CD8-positive, alpha-beta memory T cell (primary cell): ENCODE measurements around the gene GAL3ST2. TPM values are rescaled to one million over a fixed set of nuclear protein-coding genes. Genes with fewer than 3 reads are reported as not detected.

ENCODE experiments used
- CTCF ChIA-PET: fragments of 350-600 bp; sonication (Branson Sonifier 250); formaldehyde crosslinking; loops from one replicate; lab custom pipeline; 2021; ENCODE audit warnings: antibody characterized with exemption; lab: Charles Lee
- POLR2A ChIA-PET: fragments of 350-600 bp; sonication (Branson Sonifier 250); formaldehyde crosslinking; loops from one replicate; lab custom pipeline; 2021; ENCODE audit warnings: antibody characterized with exemption; lab: Charles Lee
- DNase-seq, 5 donors: peaks; one replicate each; pipeline versions ENCODE4 v3.0.0 to v3.0.0-alpha.2; 2020 to 2022; ENCODE audit warnings: mixed read lengths in 1 of 5
- H3K27ac ChIP-seq: one replicate; pipeline ENCODE4 v1.7.0; 2013; ENCODE audit warnings: low read depth, mild to moderate bottlenecking, low read length, moderate library complexity
- H3K27me3 ChIP-seq: 2 replicates; pipeline ENCODE4 v1.7.0; 2013; ENCODE audit warnings: low read length, mild to moderate bottlenecking; ENCODE audit not compliant: insufficient read depth, poor library complexity, severe bottlenecking
- H3K36me3 ChIP-seq: 2 replicates; pipeline ENCODE4 v1.7.0; 2013; ENCODE audit warnings: mild to moderate bottlenecking, low read length, moderate library complexity; ENCODE audit not compliant: insufficient read depth
- H3K4me1 ChIP-seq: 2 replicates; pipeline ENCODE4 v1.7.0; 2013; ENCODE audit warnings: mild to moderate bottlenecking, low read length, moderate library complexity; ENCODE audit not compliant: insufficient read depth
- H3K4me3 ChIP-seq: 2 replicates; pipeline ENCODE4 v1.7.0; 2013; ENCODE audit warnings: mild to moderate bottlenecking, low read length
- H3K9me3 ChIP-seq: 2 replicates; pipeline ENCODE4 v1.7.0; 2013; ENCODE audit warnings: mild to moderate bottlenecking, low read length
- H3K27ac Mint-ChIP-seq, 8 donors: one replicate each; pipeline ENCODE4 v1.8.0; 2020 to 2021; ENCODE audit warnings: mixed read lengths in 8 of 8, mild to moderate bottlenecking in 6 of 8, inconsistent platforms in 3 of 8, moderate library complexity in 3 of 8
- H3K27me3 Mint-ChIP-seq, 2 donors: one replicate each; pipeline ENCODE4 v1.8.0; 2020 to 2021; ENCODE audit warnings: mixed read lengths in 2 of 2, mild to moderate bottlenecking in 1 of 2, moderate library complexity in 1 of 2
- H3K36me3 Mint-ChIP-seq, 3 donors: one replicate each; pipeline ENCODE4 v1.8.0; 2020 to 2021; ENCODE audit warnings: mixed read lengths in 3 of 3, inconsistent platforms in 1 of 3, mild to moderate bottlenecking in 1 of 3
- H3K4me1 Mint-ChIP-seq, 3 donors: one replicate each; pipeline ENCODE4 v1.8.0; 2020 to 2021; ENCODE audit warnings: mixed read lengths in 3 of 3, inconsistent platforms in 1 of 3, mild to moderate bottlenecking in 1 of 3
- H3K4me3 Mint-ChIP-seq, 7 donors: one replicate each; pipeline ENCODE4 v1.8.0; 2020 to 2021; ENCODE audit warnings: mixed read lengths in 7 of 7, mild to moderate bottlenecking in 6 of 7, moderate library complexity in 4 of 7, inconsistent platforms in 2 of 7
- H3K9me3 Mint-ChIP-seq, 5 donors: one replicate each; pipeline ENCODE4 v1.8.0; 2020 to 2022; ENCODE audit warnings: mixed read lengths in 5 of 5, mild to moderate bottlenecking in 3 of 5, moderate library complexity in 2 of 5, inconsistent platforms in 1 of 5
- polyA plus RNA-seq: library from polyadenylated mRNA; unstranded; fragments of 300-500 nt; fragmentation: Illumina TruSeq; gene quantifications from one replicate; pipeline ENCODE4 v1.2.3, GENCODE V29; 2021
- total RNA-seq, 2 experiments: library from RNA; stranded (reverse); gene quantifications; one replicate each; pipeline ENCODE4 v1.2.3, GENCODE V29; 2021

Gene GAL3ST2
- total and polyA plus RNA-seq, 3 experiments from 2014 or later: 0.16 TPM; not detected in 2

- peaks cover 9% of the 10 kb centered on the region for H3K4me1 ChIP-seq
- H3K36me3 ChIP-seq: no peaks in the 10 kb centered on the region
- no peak for DNase-seq
- H3K4me3 Mint-ChIP-seq: peak overlapping the region in 5 of 7 donors; percentile 62 to 84 (median 71)
- CTCF ChIA-PET: interaction anchor here (0.8 to 5.5 kb wide), 10 partner anchors 9 to 584 kb away, joined by 3 to 30 read pairs (median 5); partner anchors contain the start of genes ING5 and PPP1R7
- no peak overlapping the region for H3K27ac ChIP-seq
- POLR2A ChIA-PET: interaction anchor here (0.6 to 3.2 kb wide), 5 partner anchors 18 to 145 kb away, joined by 3 to 24 read pairs (median 3); partner anchors contain the start of gene ING5
- H3K27ac Mint-ChIP-seq: peak overlapping the region in 3 of 8 donors; percentile 58 to 83 (median 82)
- H3K27me3 ChIP-seq: no peaks in the 10 kb centered on the region
- no peaks in the 10 kb centered on the region for H3K9me3 ChIP-seq
- H3K4me1 Mint-ChIP-seq: peaks cover 27 to 57% (median 29%) of the 10 kb centered on the region in 3 donors
- H3K9me3 Mint-ChIP-seq: no peaks in the 10 kb centered on the region
- peak overlapping the region; percentile 44 for H3K4me3 ChIP-seq
- H3K36me3 Mint-ChIP-seq: peaks cover 0 to 9% (median 0%) of the 10 kb centered on the region in 3 donors
- no peaks in the 10 kb centered on the region for H3K27me3 Mint-ChIP-seq
These were observed 42.5 kb upstream of the GAL3ST2 start for GRCh38 chr2:241734208-241734466.

- CTCF ChIA-PET: interaction anchor here (1.1 to 5.5 kb wide), 8 partner anchors 9 to 584 kb away, joined by 3 to 30 read pairs (median 10); partner anchors contain the start of genes ING5 and PPP1R7
These were observed 42.0 kb upstream of the GAL3ST2 start, which contains the start of gene D2HGDH for GRCh38 chr2:241734467-241735208. D2HGDH (plus strand) TSS chr2:241734630; CDS start chr2:241735225, 595 bp downstream.

GRCh38 chr2:241736111-241736510, 40.5 kb upstream of the GAL3ST2 start:
- Mint-ChIP-seq H3K4me1 (peaks cover 37 to 66% (median 43%) of the 10 kb centered on the region in 3 donors), H3K9me3 (no peaks in the 10 kb centered on the region), H3K27ac (peak overlapping the region in 7 of 8 donors; percentile 0 to 87 (median 76)), H3K27me3 (no peaks in the 10 kb centered on the region), H3K4me3 (peak overlapping the region; percentile 80 to 92 (median 85)), H3K36me3 (peaks cover 0 to 9% (median 0%) of the 10 kb centered on the region in 3 donors)
- Histone ChIP-seq H3K4me1 (peaks cover 26% of the 10 kb centered on the region), H3K36me3 (no peaks in the 10 kb centered on the region), H3K4me3 (no peak overlapping the region), H3K27me3 (no peaks in the 10 kb centered on the region), H3K27ac (no peak overlapping the region), H3K9me3 (no peaks in the 10 kb centered on the region)
- no peak for DNase-seq
- ChIA-PET POLR2A (interaction anchor here (3.2 kb wide), 1 partner anchor 27 kb away, joined by 22 read pairs; no protein-coding TSS in a partner anchor), CTCF (interaction anchor here (0.9 to 5.5 kb wide), 4 partner anchors 27 to 142 kb away, joined by 3 to 30 read pairs (median 3); partner anchors contain the start of gene ING5)

More at GRCh38 chr2:241734467-241735208, 42.0 kb upstream of the GAL3ST2 start, which contains the start of gene D2HGDH:
- Mint-ChIP-seq H3K4me1 (peaks cover 29 to 62% (median 33%) of the 10 kb centered on the region in 3 donors), H3K36me3 (peaks cover 0 to 9% (median 0%) of the 10 kb centered on the region in 3 donors), H3K27ac (peak within 1 kb of the TSS; percentile 56 to 95 (median 78)), H3K9me3 (no peaks in the 10 kb centered on the region), H3K27me3 (no peaks in the 10 kb centered on the region), H3K4me3 (peak within 1 kb of the TSS; percentile 80 to 92 (median 85))
- Histone ChIP-seq H3K4me3 (peak within 1 kb of the TSS; percentile 69), H3K27ac (peak within 1 kb of the TSS; percentile 74), H3K9me3 (no peaks in the 10 kb centered on the region), H3K4me1 (peaks cover 12% of the 10 kb centered on the region), H3K36me3 (no peaks in the 10 kb centered on the region), H3K27me3 (no peaks in the 10 kb centered on the region)
- POLR2A ChIA-PET: interaction anchor here (0.6 to 3.2 kb wide), 4 partner anchors 28 to 110 kb away, joined by 3 to 24 read pairs (median 13); partner anchors contain the start of gene ING5
- DNase-seq: peak; percentile 90 to 95 (median 93)

- H3K27ac Mint-ChIP-seq: peak overlapping the region in 3 of 8 donors; percentile 38 to 87 (median 81)
- no peaks in the 10 kb centered on the region for H3K9me3 Mint-ChIP-seq
- no peaks in the 10 kb centered on the region for H3K36me3 ChIP-seq
- no peak for DNase-seq
- H3K27ac ChIP-seq: no peak overlapping the region
- ChIA-PET CTCF (no interaction called here), POLR2A (no interaction called here)
- H3K4me1 ChIP-seq: peaks cover 35% of the 10 kb centered on the region
- H3K9me3 ChIP-seq: no peaks in the 10 kb centered on the region
- peaks cover 33 to 57% (median 38%) of the 10 kb centered on the region in 3 donors for H3K4me1 Mint-ChIP-seq
- H3K4me3 ChIP-seq: no peak overlapping the region
- H3K27me3 Mint-ChIP-seq: no peaks in the 10 kb centered on the region
- H3K36me3 Mint-ChIP-seq: peaks cover 0 to 9% (median 0%) of the 10 kb centered on the region in 3 donors
- H3K4me3 Mint-ChIP-seq: peak overlapping the region in 3 of 7 donors; percentile 7 to 92 (median 59)
- H3K27me3 ChIP-seq: no peaks in the 10 kb centered on the region
These were observed 38.5 kb upstream of the GAL3ST2 start for GRCh38 chr2:241738040-241738686.

- no peak overlapping the region for H3K4me3 ChIP-seq
These were observed 37.4 kb upstream of the GAL3ST2 start for GRCh38 chr2:241739177-241739576.

GRCh38 chr2:241739651-241740050, 37.0 kb upstream of the GAL3ST2 start:
- CTCF ChIA-PET: interaction anchor here (1.0 to 1.5 kb wide), 5 partner anchors 24 to 139 kb away, joined by 3 to 7 read pairs (median 3); partner anchors contain the start of gene ING5
- peaks cover 33 to 50% (median 38%) of the 10 kb centered on the region in 3 donors for H3K4me1 Mint-ChIP-seq
- H3K27me3 ChIP-seq: no peaks in the 10 kb centered on the region

More at GRCh38 chr2:241739177-241739576, 37.4 kb upstream of the GAL3ST2 start:
- POLR2A ChIA-PET: interaction anchor here (2.5 kb wide), 1 partner anchor 24 kb away, joined by 11 read pairs; no protein-coding TSS in a partner anchor
- H3K4me3 Mint-ChIP-seq: peak overlapping the region in 2 of 7 donors; percentile 45 to 78
- Histone ChIP-seq H3K9me3 (no peaks in the 10 kb centered on the region), H3K36me3 (no peaks in the 10 kb centered on the region), H3K27me3 (no peaks in the 10 kb centered on the region), H3K4me1 (peaks cover 27% of the 10 kb centered on the region), H3K27ac (no peak overlapping the region)
- peaks cover 33 to 50% (median 38%) of the 10 kb centered on the region in 3 donors for H3K4me1 Mint-ChIP-seq
- H3K9me3 Mint-ChIP-seq: no peaks in the 10 kb centered on the region
- CTCF ChIA-PET: interaction anchor here (1.5 kb wide), 1 partner anchor 139 kb away, joined by 7 read pairs; no protein-coding TSS in a partner anchor
- DNase-seq: no peak
- peaks cover 0 to 19% (median 0%) of the 10 kb centered on the region in 3 donors for H3K36me3 Mint-ChIP-seq
- H3K27me3 Mint-ChIP-seq: no peaks in the 10 kb centered on the region
- peak overlapping the region in 3 of 8 donors; percentile 27 to 87 (median 32) for H3K27ac Mint-ChIP-seq

GRCh38 chr2:241741016-241741415, 35.6 kb upstream of the GAL3ST2 start:
- H3K9me3 Mint-ChIP-seq: no peaks in the 10 kb centered on the region

More at GRCh38 chr2:241739651-241740050, 37.0 kb upstream of the GAL3ST2 start:
- no peak overlapping the region for H3K4me3 ChIP-seq
- Mint-ChIP-seq H3K36me3 (peaks cover 0 to 22% (median 0%) of the 10 kb centered on the region in 3 donors), H3K9me3 (no peaks in the 10 kb centered on the region), H3K27ac (peak overlapping the region in 7 of 8 donors; percentile 28 to 97 (median 76)), H3K27me3 (no peaks in the 10 kb centered on the region), H3K4me3 (peak overlapping the region in 6 of 7 donors; percentile 33 to 78 (median 42))
- no peaks in the 10 kb centered on the region for H3K36me3 ChIP-seq
- peaks cover 26% of the 10 kb centered on the region for H3K4me1 ChIP-seq
- H3K9me3 ChIP-seq: no peaks in the 10 kb centered on the region
- POLR2A ChIA-PET: interaction anchor here (1.0 to 2.5 kb wide), 2 partner anchors 23 to 140 kb away, joined by 3 to 11 read pairs; no protein-coding TSS in a partner anchor
- no peak for DNase-seq
- H3K27ac ChIP-seq: no peak overlapping the region

More at GRCh38 chr2:241741016-241741415, 35.6 kb upstream of the GAL3ST2 start:
- ChIA-PET CTCF (interaction anchor here (1.3 kb wide), 1 partner anchor 22 kb away, joined by 3 read pairs; no protein-coding TSS in a partner anchor), POLR2A (interaction anchor here (2.5 kb wide), 1 partner anchor 22 kb away, joined by 11 read pairs; no protein-coding TSS in a partner anchor)
- H3K36me3 Mint-ChIP-seq: peaks cover 5 to 36% (median 8%) of the 10 kb centered on the region in 3 donors
- DNase-seq: peak in 4 of 5 donors; percentile 30 to 68 (median 46)
- peaks cover 26% of the 10 kb centered on the region for H3K4me1 ChIP-seq
- no peaks in the 10 kb centered on the region for H3K9me3 ChIP-seq
- H3K27ac ChIP-seq: no peak overlapping the region
- no peaks in the 10 kb centered on the region for H3K36me3 ChIP-seq
- H3K27ac Mint-ChIP-seq: peak overlapping the region in 6 of 8 donors; percentile 34 to 97 (median 77)
- peaks cover 33 to 45% (median 43%) of the 10 kb centered on the region in 3 donors for H3K4me1 Mint-ChIP-seq
- H3K4me3 ChIP-seq: no peak overlapping the region
- H3K4me3 Mint-ChIP-seq: peak overlapping the region; percentile 33 to 89 (median 70)
- no peaks in the 10 kb centered on the region for H3K27me3 ChIP-seq
- H3K27me3 Mint-ChIP-seq: no peaks in the 10 kb centered on the region
